Measurements from ENCODE around the gene IL17RE. TPM values are rescaled to one million over a fixed set of nuclear protein-coding genes. Genes with fewer than 3 reads are reported as not detected.

Gene IL17RE
- total and polyA plus RNA-seq, 2 donors (not counting 3 experiments of a cell fraction or from before 2014, with no cell fraction given) = 1.2 to 1.3 TPM

GRCh38 chr3:9912294-9912935 is 9.8 kb downstream of the IL17RE start:
- Histone ChIP-seq H3K4me3 (replicated peaks in 1 of 3; ENCODE audit: insufficient read depth in 1 of 3, low read depth in 1 of 3, low read length in 3 of 3) (no peak overlapping the region), H3K27ac (ENCODE audit: insufficient read depth, low read depth, low read length) (no peak overlapping the region), H3K27me3 (ENCODE audit: control insufficient read depth in 2 of 2, insufficient read depth in 2 of 2, low read length in 2 of 2) (no peaks in the 10 kb centered on the region), H2AFZ (ENCODE audit: low read depth, low read length) (no peak overlapping the region), H3K9ac (replicated peaks; ENCODE audit: extremely low read depth, insufficient read depth, low read length) (no peak overlapping the region), H3K4me2 (ENCODE audit: insufficient read depth, low read length) (no peak overlapping the region), H3K4me1 (ENCODE audit: control insufficient read depth, extremely low read depth, insufficient read depth, low read length) (peaks cover 13% of the 10 kb centered on the region), H3K79me2 (ENCODE audit: control insufficient read depth, insufficient read depth, low read length) (no peaks in the 10 kb centered on the region), H3K9me3 (replicated peaks; ENCODE audit: control insufficient read depth, insufficient read depth, low read length) (no peaks in the 10 kb centered on the region), H3K9me1 (replicated peaks; ENCODE audit: control insufficient read depth, extremely low read depth, insufficient read depth, low read length) (no peaks in the 10 kb centered on the region), H4K20me1 (replicated peaks; ENCODE audit: control insufficient read depth, extremely low read depth, insufficient read depth, low read length) (no peaks in the 10 kb centered on the region), H3K36me3 (ENCODE audit: control insufficient read depth in 2 of 2, extremely low read depth in 1 of 2, insufficient read depth in 2 of 2, low read length in 2 of 2) (no peaks in the 10 kb centered on the region)
- FAIRE-seq (no peak), DNase-seq (ENCODE audit: low read depth, low spot score) (no peak)
- ChIA-PET CTCF (interaction anchor here (1.2 to 1.5 kb wide), 4 partner anchors 8 to 20 kb away, joined by 3 to 5 read pairs (median 4); partner anchors contain the start of gene IL17RE), POLR2A (no interaction called here)
- intact Hi-C loops (cut with micrococcal nuclease) = no loop called here
- dilution Hi-C loops (cut with MboI; ENCODE audit: extremely low pct_ligation_motif_present, low sequenced_read_pairs) = no loop called here
- no TSS peak for BruUV-seq (replicated peaks)
- no peak for TF ChIP-seq MYC (IDR thresholded peaks at IDR 0.05; ENCODE audit: low read depth, low read length)
- TF ChIP-seq EZH2 (IDR thresholded peaks at IDR 0.05; ENCODE audit: borderline replicate concordance, low read depth, low read length, severe bottlenecking) = no peak
- TF ChIP-seq, protein P1, sequence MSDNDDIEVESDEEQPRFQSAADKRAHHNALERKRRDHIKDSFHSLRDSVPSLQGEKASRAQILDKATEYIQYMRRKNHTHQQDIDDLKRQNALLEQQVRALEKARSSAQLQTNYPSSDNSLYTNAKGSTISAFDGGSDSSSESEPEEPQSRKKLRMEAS (IDR thresholded peaks at IDR 0.05; ENCODE audit: insufficient read depth, insufficient read length) = no peak
- no peak for TF ChIP-seq POLR2AphosphoS5 (IDR thresholded peaks at IDR 0.05; ENCODE audit: insufficient read depth, low read depth, low read length)
- no peak for TF ChIP-seq GATA2 (IDR thresholded peaks at IDR 0.05; ENCODE audit: insufficient read depth, insufficient read length, low read depth, low read length)
- TF ChIP-seq, protein P2, sequence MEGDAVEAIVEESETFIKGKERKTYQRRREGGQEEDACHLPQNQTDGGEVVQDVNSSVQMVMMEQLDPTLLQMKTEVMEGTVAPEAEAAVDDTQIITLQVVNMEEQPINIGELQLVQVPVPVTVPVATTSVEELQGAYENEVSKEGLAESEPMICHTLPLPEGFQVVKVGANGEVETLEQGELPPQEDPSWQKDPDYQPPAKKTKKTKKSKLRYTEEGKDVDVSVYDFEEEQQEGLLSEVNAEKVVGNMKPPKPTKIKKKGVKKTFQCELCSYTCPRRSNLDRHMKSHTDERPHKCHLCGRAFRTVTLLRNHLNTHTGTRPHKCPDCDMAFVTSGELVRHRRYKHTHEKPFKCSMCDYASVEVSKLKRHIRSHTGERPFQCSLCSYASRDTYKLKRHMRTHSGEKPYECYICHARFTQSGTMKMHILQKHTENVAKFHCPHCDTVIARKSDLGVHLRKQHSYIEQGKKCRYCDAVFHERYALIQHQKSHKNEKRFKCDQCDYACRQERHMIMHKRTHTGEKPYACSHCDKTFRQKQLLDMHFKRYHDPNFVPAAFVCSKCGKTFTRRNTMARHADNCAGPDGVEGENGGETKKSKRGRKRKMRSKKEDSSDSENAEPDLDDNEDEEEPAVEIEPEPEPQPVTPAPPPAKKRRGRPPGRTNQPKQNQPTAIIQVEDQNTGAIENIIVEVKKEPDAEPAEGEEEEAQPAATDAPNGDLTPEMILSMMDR (IDR thresholded peaks at IDR 0.05; ENCODE audit: extremely low read depth in 1 of 2, insufficient read depth in 1 of 2, low read depth in 1 of 2, low read length in 2 of 2) = no peak
- no peak for TF ChIP-seq JUN (IDR thresholded peaks at IDR 0.05; ENCODE audit: borderline replicate concordance, insufficient read depth, insufficient read length, low read depth)
- no peak for TF ChIP-seq FOS (IDR thresholded peaks at IDR 0.05; ENCODE audit: borderline replicate concordance, insufficient read depth, low read length)
- TF ChIP-seq POLR2A (IDR thresholded peaks at IDR 0.05; ENCODE audit: low read depth, low read length) = no peak
